Neural cell (in vitro differentiated cells): ENCODE data around the gene BAHD1. TPM values are rescaled to one million over a fixed set of nuclear protein-coding genes. Genes with fewer than 3 reads are reported as not detected.

Experiments used
- H2AFZ ChIP-seq: fragments of 200-600, 300-800 bp; sonication (generic), shearing (Covaris generic); 2 replicates; pipeline ENCODE4 v1.6.0; 2014; ENCODE audit warnings: low read depth, mild to moderate bottlenecking, antibody characterized with exemption, low read length, moderate library complexity
- H3F3A ChIP-seq: fragments of 200-600 bp; shearing (Covaris generic); 2 replicates; pipeline ENCODE4 v1.6.1; 2016; ENCODE audit warnings: mild to moderate bottlenecking, moderate library complexity, mixed read lengths, antibody characterized with exemption, low read length; ENCODE audit not compliant: insufficient read depth, poor library complexity, severe bottlenecking
- H3K27ac ChIP-seq: fragments of 200-600, 300-800 bp; sonication (generic), shearing (Covaris generic); 2 replicates; pipeline ENCODE4 v1.5.1; 2014; ENCODE audit warnings: mild to moderate bottlenecking, low read length, moderate library complexity
- H3K27me3 ChIP-seq: fragments of 300-800, 200-600 bp; sonication (generic), shearing (Covaris generic); 2 replicates; pipeline ENCODE4 v1.6.0; 2014; ENCODE audit warnings: mild to moderate bottlenecking, low read depth, low read length, moderate library complexity; ENCODE audit not compliant: insufficient read depth
- H3K36me3 ChIP-seq: fragments of 300-800, 200-600 bp; sonication (generic), shearing (Covaris generic); 2 replicates; pipeline ENCODE4 v1.5.1; 2014; ENCODE audit warnings: mild to moderate bottlenecking, antibody characterized with exemption, low read length, moderate library complexity; ENCODE audit not compliant: insufficient read depth
- H3K4me2 ChIP-seq: fragments of 300-800, 200-600 bp; sonication (generic), shearing (Covaris generic); 2 replicates; pipeline ENCODE4 v1.6.0; 2014; ENCODE audit warnings: mild to moderate bottlenecking, low read length
- H3K4me3 ChIP-seq: fragments of 300-800, 200-600 bp; sonication (generic), shearing (Covaris generic); 2 replicates; pipeline ENCODE4 v1.5.1; 2014; ENCODE audit warnings: mild to moderate bottlenecking, low read length, moderate library complexity
- H3K79me2 ChIP-seq: fragments of 200-600 bp; shearing (Covaris generic); replicated peaks from 2 replicates; pipeline ENCODE4 v1.6.0; 2014; ENCODE audit warnings: mild to moderate bottlenecking, low read length, moderate library complexity; ENCODE audit not compliant: insufficient read depth
- H3K9ac ChIP-seq: fragments of 300-800, 200-600 bp; sonication (generic), shearing (Covaris generic); 2 replicates; pipeline ENCODE4 v1.6.1; 2016; ENCODE audit warnings: mild to moderate bottlenecking, low read length, mixed read lengths
- H3K9me2 ChIP-seq: fragments of 200-600 bp; shearing (Covaris generic); 2 replicates; pipeline ENCODE4 v1.6.1; 2016; ENCODE audit warnings: mild to moderate bottlenecking, low read length, mixed read lengths; ENCODE audit not compliant: insufficient read depth
- H3K9me3 ChIP-seq: fragments of 200-600, 300-800 bp; sonication (generic), shearing (Covaris generic); 2 replicates; pipeline ENCODE4 v1.6.1; 2016; ENCODE audit warnings: mild to moderate bottlenecking, mixed run types, low read length, moderate library complexity, mixed read lengths
- H4K20me1 ChIP-seq: fragments of 200-600 bp; shearing (Covaris generic); 2 replicates; pipeline ENCODE4 v1.6.1; 2016; ENCODE audit warnings: mild to moderate bottlenecking, mixed run types; ENCODE audit not compliant: insufficient read depth
- CTCF ChIP-seq: fragments of 450-650 bp; IDR thresholded peaks from 2 replicates; pipeline ENCODE4 v1.5.1; 2014; ENCODE audit warnings: antibody characterized with exemption, mild to moderate bottlenecking, moderate library complexity; ENCODE audit not compliant: poor library complexity, severe bottlenecking
- EP300 ChIP-seq: fragments of 450-650 bp; conservative IDR thresholded peaks from 2 replicates; pipeline ENCODE4 v1.6.1; 2014; ENCODE audit warnings: antibody characterized with exemption, mild to moderate bottlenecking, moderate library complexity; ENCODE audit not compliant: poor library complexity, severe bottlenecking
- EZH2 ChIP-seq: fragments of 200-600, 300-800 bp; shearing (Covaris generic), sonication (generic); IDR thresholded peaks from 2 replicates; pipeline ENCODE4 v1.6.1; 2014; ENCODE audit warnings: antibody characterized with exemption, low read length, borderline replicate concordance, mild to moderate bottlenecking; ENCODE audit not compliant: insufficient read depth, poor library complexity, severe bottlenecking
- MXI1 ChIP-seq: fragments of 450-650 bp; conservative IDR thresholded peaks from 2 replicates; pipeline ENCODE4 v1.6.1; 2014; ENCODE audit warnings: antibody characterized with exemption, mild to moderate bottlenecking; ENCODE audit not compliant: poor library complexity, severe bottlenecking
- POLR2AphosphoS5 ChIP-seq: IDR thresholded peaks from 2 replicates; pipeline ENCODE4 v1.6.1; 2012
- RAD21 ChIP-seq: fragments of 450-650 bp; conservative IDR thresholded peaks from 2 replicates; pipeline ENCODE4 v1.6.1; 2014; ENCODE audit warnings: antibody characterized with exemption, mild to moderate bottlenecking, moderate library complexity
- REST ChIP-seq: IDR thresholded peaks from 2 replicates; pipeline ENCODE4 v1.6.1; 2012; ENCODE audit warnings: borderline replicate concordance
- SMC3 ChIP-seq: fragments of 450-650 bp; conservative IDR thresholded peaks from 2 replicates; pipeline ENCODE4 v1.6.1; 2014; ENCODE audit warnings: antibody characterized with exemption, mild to moderate bottlenecking, moderate library complexity; ENCODE audit not compliant: poor library complexity
- TAF1 ChIP-seq: IDR thresholded peaks from 2 replicates; pipeline ENCODE4 v1.6.1; 2012; ENCODE audit warnings: low read depth
- polyA plus RNA-seq: library from polyadenylated mRNA; depleted of rRNA; stranded (reverse); fragments of >200 nt; gene quantifications from 2 replicates; pipeline ENCODE4 v1.2.3, GENCODE V29; 2014

The BAHD1 gene
- polyA plus RNA-seq, 1 donor from 2014 or later = 22.8 TPM

- no peak overlapping the region for H3K4me3 ChIP-seq
- H2AFZ ChIP-seq = no peak overlapping the region
- peaks cover 8% of the 10 kb centered on the region for H3K27me3 ChIP-seq
- no peaks in the 10 kb centered on the region for H3K9me2 ChIP-seq
- no peak overlapping the region for H3K4me2 ChIP-seq
- no peaks in the 10 kb centered on the region for H3F3A ChIP-seq
- H3K36me3 ChIP-seq = no peaks in the 10 kb centered on the region
- no peaks in the 10 kb centered on the region for H4K20me1 ChIP-seq
- TF ChIP-seq REST (no peak), CTCF (no peak), TAF1 (no peak), SMC3 (no peak)
- no peak overlapping the region for H3K9ac ChIP-seq
- no peak overlapping the region for H3K27ac ChIP-seq
- H3K79me2 ChIP-seq = no peaks in the 10 kb centered on the region
- no peaks in the 10 kb centered on the region for H3K9me3 ChIP-seq
Measured at GRCh38 chr15:40472171-40472727, 31.5 kb downstream of the BAHD1 start.

GRCh38 chr15:40474581-40474980, 33.8 kb downstream of the BAHD1 start:
- Histone ChIP-seq H2AFZ (no peak overlapping the region), H3K9ac (no peak overlapping the region), H3F3A (no peaks in the 10 kb centered on the region), H4K20me1 (no peaks in the 10 kb centered on the region), H3K9me2 (no peaks in the 10 kb centered on the region), H3K9me3 (no peaks in the 10 kb centered on the region), H3K79me2 (no peaks in the 10 kb centered on the region), H3K4me2 (no peak overlapping the region), H3K27ac (no peak overlapping the region), H3K27me3 (peaks cover 8% of the 10 kb centered on the region), H3K36me3 (no peaks in the 10 kb centered on the region), H3K4me3 (no peak overlapping the region)
- TF ChIP-seq POLR2AphosphoS5 (no peak), REST (no peak), RAD21 (no peak), TAF1 (no peak), MXI1 (no peak), EP300 (no peak), SMC3 (no peak), CTCF (no peak), EZH2 (no peak)
